Fibroblast of the aortic adventitia (primary cell): Measurements from ENCODE around the gene CIITA. TPM values are rescaled to one million over a fixed set of nuclear protein-coding genes. Genes with fewer than 3 reads are reported as not detected.

Experiments used
- DNase-seq: peaks from one replicate; pipeline ENCODE4 v3.0.0-alpha.2; 2010; ENCODE audit warnings: low read depth
- H3K4me3 ChIP-seq: 2 replicates; pipeline ENCODE4 v1.5.1; 2011; ENCODE audit warnings: low read depth, mild to moderate bottlenecking, control low read depth, low read length, moderate library complexity
- CTCF ChIP-seq: IDR thresholded peaks from 2 replicates; pipeline ENCODE4 v1.5.1; 2011; ENCODE audit warnings: mild to moderate bottlenecking, low read length, control low read depth, inconsistent platforms; ENCODE audit not compliant: insufficient read depth
- total RNA-seq: library from RNA; depleted of rRNA; stranded (reverse); fragments of >200 nt; gene quantifications from 2 replicates; pipeline ENCODE4 v1.2.3, GENCODE V29; 2012; ENCODE audit warnings: low replicate concordance

CIITA gene
- total RNA-seq, 1 donor = 1.3 TPM

GRCh38 chr16:10834130-10834529 is 42.9 kb upstream of the CIITA start:
- H3K4me3 ChIP-seq = no peak overlapping the region
- no peak for TF ChIP-seq CTCF
- DNase-seq = no peak

- DNase-seq = no peak
- no peak overlapping the region for H3K4me3 ChIP-seq
- no peak for TF ChIP-seq CTCF
These were observed 42.2 kb upstream of the CIITA start for GRCh38 chr16:10834766-10835165.

- H3K4me3 ChIP-seq = no peak overlapping the region
- DNase-seq = no peak
- TF ChIP-seq CTCF = no peak
These were observed 41.6 kb upstream of the CIITA start for GRCh38 chr16:10835281-10835931.

GRCh38 chr16:10836174-10836853 is 40.7 kb upstream of the CIITA start:
- no peak for DNase-seq
- no peak for TF ChIP-seq CTCF
- H3K4me3 ChIP-seq = no peak overlapping the region

GRCh38 chr16:10838621-10839278 is 38.3 kb upstream of the CIITA start:
- no peak overlapping the region for H3K4me3 ChIP-seq
- DNase-seq = no peak
- no peak for TF ChIP-seq CTCF

GRCh38 chr16:10839279-10839666 is 37.7 kb upstream of the CIITA start:
- no peak for TF ChIP-seq CTCF
- DNase-seq = no peak
- H3K4me3 ChIP-seq = no peak overlapping the region
